IMR-90 (cell line): Measurements from ENCODE around the gene BPGM.

Experiments
- BHLHE40 ChIP-seq: fragments of 150-350 bp; IDR thresholded peaks from 2 replicates; pipeline ENCODE4 v1.6.1; 2016; ENCODE audit warnings: mild to moderate bottlenecking, low read depth, low read length
- CTCF ChIP-seq: conservative IDR thresholded peaks from 2 replicates; pipeline ENCODE4 v1.5.1; 2012; ENCODE audit warnings: mild to moderate bottlenecking, low read depth, low read length, improper control_type of control experiment
- MAFK ChIP-seq: IDR thresholded peaks from 2 replicates; pipeline ENCODE4 v1.6.1; 2012; ENCODE audit warnings: low read depth, low read length, improper control_type of control experiment
- MXI1 ChIP-seq: IDR thresholded peaks from 2 replicates; pipeline ENCODE4 v1.6.1; 2012; ENCODE audit warnings: low read depth, mild to moderate bottlenecking, low read length, moderate library complexity, borderline replicate concordance
- POLR2A ChIP-seq: IDR thresholded peaks from 2 replicates; pipeline ENCODE4 v1.6.1; 2012; ENCODE audit warnings: mild to moderate bottlenecking, low read depth, low read length
- RAD21 ChIP-seq: IDR thresholded peaks from 2 replicates; pipeline ENCODE4 v1.6.1; 2012; ENCODE audit warnings: low read length, improper control_type of control experiment
- SMC3 ChIP-seq: fragments of 150-350 bp; IDR thresholded peaks from 2 replicates; pipeline ENCODE4 v1.6.1; 2016; ENCODE audit warnings: low read depth, mild to moderate bottlenecking, antibody characterized with exemption, low read length, moderate library complexity
- USF2 ChIP-seq: fragments of 150-350 bp; IDR thresholded peaks from 2 replicates; pipeline ENCODE4 v1.6.1; 2017; ENCODE audit warnings: mild to moderate bottlenecking, antibody characterized with exemption, low read length, low read depth

- TF ChIP-seq CTCF (no peak), RAD21 (no peak), POLR2A (no peak), MXI1 (no peak), BHLHE40 (no peak), USF2 (no peak), SMC3 (no peak), MAFK (no peak)
These were observed 10.9 kb downstream of the BPGM start for GRCh38 chr7:134657526-134657925.
